ENCODE measurements around the gene PRCD.
A peak's percentile ranks its signal among the peaks of the same experiment; 100 is the strongest.

The PRCD gene, protein sequence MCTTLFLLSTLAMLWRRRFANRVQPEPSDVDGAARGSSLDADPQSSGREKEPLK

DNA sequence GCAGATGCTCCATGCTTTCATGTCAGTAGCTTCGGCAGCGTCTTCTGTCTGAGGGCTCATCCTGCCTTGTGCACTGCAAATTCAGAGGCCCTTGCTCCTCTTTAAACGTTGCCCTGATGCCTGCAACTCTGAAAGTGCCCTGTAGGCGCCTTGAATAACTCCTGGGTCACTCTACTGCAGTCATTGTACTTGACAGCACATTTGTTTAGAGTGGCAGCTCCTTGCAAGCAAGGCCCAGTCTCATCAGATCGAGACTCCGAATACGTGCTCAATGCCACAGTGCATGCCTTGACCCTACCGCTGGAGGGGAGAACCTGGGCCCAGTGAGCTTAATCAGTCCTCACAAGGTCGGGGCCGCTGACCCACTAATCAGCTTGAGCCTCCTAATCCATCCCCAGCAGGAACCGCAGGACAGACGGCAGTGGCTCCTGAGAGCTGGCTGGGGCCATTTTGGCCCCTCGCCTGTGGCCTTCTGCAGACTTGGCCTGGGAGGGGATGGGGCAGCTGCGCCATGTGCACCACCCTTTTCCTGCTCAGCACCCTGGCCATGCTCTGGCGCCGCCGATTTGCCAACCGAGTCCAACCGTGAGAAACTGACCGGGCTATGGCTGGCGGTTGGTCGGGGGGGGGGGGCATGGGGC is at the start of gene PRCD:
Gene PRCD, plus strand, starts transcription at position 414 of the 641 bp plus-strand sequence. Its CDS starts 98 bp downstream, at position 512.
- DNase-seq (ENCODE audit: low read depth): no peak

DNA sequence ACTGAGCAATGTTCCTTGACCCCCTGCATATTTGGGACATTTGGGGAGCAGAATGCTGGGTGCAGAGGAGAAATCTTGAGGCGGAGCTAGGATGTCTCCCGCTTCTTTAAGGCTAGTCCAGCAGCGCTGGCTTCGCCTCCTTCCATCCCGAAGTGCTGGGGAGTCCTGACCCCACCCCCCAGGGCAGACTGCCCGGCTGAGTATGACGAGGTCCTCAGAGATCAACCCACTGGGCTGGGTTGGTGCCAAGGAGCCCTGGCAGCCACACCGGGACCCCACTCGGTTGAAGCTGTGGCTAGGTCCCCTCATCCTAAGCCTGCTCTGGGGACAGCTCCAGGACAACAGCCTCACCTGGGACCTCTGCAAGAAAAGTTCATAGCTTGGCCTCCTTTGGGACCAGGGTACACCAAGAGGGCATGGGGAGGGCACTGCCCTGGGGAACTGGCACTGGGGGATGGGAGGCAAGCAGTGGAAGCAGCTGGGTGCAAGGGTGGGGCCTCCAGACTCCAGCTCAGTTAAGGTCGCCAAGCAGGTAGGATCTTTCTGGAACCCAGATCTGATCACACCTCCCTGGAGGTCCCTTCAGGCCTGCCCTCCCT is 49.6 kb upstream of the PRCD start:
- DNase-seq (ENCODE audit: low read depth): no peak

DNA sequence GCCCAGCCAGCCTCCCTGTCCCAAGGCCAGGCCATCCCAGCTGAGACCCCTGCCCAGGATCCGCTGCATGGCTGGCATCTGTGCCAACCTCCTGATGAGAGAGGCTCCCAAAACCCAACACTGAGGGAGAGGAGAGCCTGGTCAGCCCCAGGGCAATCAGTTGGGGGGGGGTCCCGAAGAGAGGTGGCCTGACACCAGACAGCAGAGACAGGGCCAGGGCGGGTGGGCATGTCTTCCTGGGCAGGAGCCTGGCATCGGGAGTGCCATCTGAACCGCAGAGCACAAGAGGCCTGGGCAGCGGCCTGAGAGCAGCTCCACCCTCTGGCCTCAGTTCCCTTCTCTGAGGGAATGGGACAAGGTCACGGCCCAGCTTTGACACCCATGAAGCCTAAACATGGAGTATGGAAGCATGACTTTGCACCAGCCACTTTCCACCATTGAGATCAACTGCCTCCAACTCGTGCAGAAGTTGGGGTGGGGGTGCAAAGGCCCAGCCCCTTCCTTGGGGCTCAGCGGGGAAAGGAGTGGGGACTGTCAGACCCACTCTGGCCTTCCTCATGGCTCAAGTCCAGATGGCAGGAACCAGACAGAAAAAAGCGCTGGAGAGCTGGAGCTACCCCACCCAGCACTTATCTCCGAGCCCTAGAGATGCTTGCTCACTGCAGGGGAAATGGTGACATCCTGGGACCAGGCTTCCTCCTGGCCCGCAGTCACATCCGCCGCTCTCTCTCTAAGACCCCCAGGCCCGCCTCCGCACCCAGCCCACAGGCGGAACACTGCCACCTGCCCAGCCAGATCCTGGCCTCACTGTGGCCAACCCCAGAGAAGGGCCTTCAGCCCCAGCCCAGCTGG is 48.3 kb upstream of the PRCD start:
- DNase-seq (ENCODE audit: low read depth): no peak

GRCh38 chr17:76492123-76492988 is 47.5 kb upstream of the PRCD start:
- DNase-seq (ENCODE audit: low read depth): no peak

- DNase-seq (ENCODE audit: low read depth): no peak
Measured at GRCh38 chr17:76492989-76493501, 46.8 kb upstream of the PRCD start.

DNA sequence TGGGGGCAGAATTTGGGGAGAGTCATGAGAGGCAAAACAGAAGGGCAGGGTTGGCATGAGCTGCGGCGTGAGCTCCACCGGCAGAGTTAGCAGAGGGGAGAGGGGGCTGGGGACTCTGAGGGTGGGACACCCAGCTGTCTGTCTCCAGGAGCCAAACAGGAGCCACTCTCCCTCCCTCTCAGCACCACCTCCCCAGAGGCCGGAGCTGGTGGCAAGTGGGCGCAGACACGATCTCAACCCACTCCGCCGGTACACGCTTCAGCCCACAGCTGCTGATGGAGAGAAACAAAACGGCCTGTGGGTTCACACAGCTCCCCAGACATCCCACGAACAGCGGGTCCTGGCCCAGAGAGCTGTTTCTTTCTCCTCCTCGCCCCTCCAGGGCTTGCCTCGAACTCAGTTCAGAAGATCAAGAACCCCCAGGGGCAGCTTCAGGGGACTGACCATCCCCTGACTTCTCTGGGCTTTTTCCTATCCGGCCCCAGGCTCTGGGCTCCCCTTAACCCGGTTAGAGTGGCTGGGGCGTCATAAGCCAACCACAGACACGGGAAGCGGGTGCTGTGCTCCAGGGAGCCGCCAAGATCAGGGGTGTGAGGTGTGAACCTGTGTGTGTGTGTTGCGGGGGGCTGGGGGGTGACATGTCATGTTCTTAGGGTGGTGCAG is 46.2 kb upstream of the PRCD start:
- DNase-seq (ENCODE audit: low read depth): no peak

GRCh38 chr17:76495663-76496400 is 44.0 kb upstream of the PRCD start:
- DNase-seq (ENCODE audit: low read depth): no peak

DNA sequence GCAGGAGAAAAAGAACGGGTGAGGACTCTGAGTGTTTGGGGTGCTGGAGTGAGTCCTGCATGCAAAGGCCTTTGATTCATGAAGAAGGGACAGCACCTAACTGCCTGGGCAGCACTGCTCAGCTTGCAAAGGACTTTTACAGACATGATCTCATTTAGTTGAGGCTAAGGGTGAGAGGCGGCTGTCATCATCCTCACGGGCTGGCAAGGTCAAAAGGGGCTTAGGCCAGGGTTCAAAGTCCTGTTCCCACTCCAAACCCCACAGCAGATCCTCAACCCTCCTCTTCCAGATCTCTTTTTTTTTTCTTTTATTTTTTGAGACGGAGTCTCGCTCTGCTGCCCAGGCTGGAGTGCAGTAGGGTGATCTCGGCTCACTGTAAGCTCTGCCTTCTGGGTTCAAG is 43.4 kb upstream of the PRCD start:
- DNase-seq (ENCODE audit: low read depth): no peak

GRCh38 chr17:76497699-76497978 is 42.2 kb upstream of the PRCD start:
- no peak for DNase-seq (ENCODE audit: low read depth)

DNA sequence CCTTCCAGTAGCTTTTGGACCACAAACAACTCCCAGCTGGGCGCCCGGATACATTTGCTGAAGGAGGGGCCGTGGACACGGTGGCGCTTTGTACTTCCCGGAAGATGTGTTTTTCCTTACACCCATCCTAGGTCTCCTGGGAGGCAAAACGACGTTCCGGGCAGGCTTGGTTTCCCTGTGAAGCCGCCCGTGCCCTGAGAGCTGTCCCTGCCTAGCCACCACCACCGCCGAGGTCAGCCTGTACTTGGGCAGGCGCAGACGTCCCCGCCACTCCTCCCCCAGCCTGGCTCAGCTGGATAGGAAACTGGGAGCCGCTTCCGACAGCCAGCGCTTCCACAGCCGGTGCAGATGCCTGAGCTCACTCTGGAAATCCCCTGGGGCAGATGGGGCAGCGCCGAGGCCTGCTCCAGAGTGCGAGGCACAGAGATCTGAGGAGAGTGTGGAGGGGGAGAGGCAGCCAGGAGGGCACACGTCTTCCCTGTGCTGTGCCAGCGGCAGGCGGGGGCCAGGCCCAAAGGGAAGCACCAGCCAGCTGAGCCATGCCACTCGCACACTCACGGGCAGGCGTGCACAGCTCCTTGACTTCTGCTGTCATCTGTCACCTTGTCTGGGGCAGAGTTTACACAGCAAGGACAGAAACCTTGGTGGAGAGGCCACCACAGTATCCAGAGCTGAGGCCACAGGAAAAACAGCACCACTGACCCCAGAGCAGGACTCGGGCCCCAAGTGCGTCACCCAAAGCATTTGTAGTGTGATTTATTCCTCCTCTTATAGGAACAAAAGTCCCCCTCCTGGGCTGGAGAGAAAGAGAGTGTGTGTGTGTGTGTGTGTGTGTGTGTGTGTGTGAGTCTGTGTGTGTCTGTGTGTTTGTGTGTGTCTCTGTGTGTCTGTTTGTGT is 41.6 kb upstream of the PRCD start:
- no peak for DNase-seq (ENCODE audit: low read depth)

DNA sequence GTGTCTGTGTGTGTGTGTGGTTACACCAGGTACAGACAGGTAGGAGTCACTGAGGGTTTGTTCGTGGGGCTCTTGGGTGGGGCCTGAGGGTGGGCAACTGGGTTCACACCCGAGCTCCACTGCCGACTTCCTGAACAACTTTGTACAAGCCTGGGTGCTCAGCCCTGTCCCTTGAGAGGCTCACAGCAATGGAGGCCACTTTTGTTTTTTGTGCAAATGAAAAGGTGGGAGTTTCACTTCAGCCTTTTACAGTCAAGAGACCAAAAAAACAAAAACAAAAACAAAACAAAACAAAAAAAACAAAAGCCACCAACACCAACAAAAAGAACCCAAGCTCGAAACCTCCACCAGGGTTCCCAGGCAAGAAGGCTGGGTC is 41.0 kb upstream of the PRCD start:
- no peak for DNase-seq (ENCODE audit: low read depth)

DNA sequence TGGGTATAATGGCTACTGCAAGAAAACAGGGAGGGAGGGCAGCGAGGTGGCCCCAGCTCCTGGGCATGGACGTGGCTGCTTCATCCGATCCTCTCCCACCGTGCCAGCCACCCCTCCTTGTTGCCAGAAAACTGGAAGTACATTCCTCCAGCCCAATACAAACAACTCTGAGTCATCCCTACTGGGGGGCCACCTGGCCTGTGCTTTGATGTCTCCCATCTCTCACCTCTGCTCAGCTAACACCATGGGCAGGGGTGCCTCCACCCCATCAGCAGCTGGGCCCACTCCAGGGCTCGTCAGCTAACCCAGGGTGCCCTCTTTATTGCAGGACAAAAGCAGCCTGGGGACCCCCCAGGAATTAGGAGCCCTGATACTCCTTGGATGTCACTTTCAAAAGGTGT is 40.6 kb upstream of the PRCD start:
- DNase-seq (ENCODE audit: low read depth): no peak

GRCh38 chr17:76500074-76500746 is 39.6 kb upstream of the PRCD start:
- DNase-seq (ENCODE audit: low read depth): no peak

GRCh38 chr17:76500747-76501017 is 39.2 kb upstream of the PRCD start:
- DNase-seq (ENCODE audit: low read depth): no peak

DNA sequence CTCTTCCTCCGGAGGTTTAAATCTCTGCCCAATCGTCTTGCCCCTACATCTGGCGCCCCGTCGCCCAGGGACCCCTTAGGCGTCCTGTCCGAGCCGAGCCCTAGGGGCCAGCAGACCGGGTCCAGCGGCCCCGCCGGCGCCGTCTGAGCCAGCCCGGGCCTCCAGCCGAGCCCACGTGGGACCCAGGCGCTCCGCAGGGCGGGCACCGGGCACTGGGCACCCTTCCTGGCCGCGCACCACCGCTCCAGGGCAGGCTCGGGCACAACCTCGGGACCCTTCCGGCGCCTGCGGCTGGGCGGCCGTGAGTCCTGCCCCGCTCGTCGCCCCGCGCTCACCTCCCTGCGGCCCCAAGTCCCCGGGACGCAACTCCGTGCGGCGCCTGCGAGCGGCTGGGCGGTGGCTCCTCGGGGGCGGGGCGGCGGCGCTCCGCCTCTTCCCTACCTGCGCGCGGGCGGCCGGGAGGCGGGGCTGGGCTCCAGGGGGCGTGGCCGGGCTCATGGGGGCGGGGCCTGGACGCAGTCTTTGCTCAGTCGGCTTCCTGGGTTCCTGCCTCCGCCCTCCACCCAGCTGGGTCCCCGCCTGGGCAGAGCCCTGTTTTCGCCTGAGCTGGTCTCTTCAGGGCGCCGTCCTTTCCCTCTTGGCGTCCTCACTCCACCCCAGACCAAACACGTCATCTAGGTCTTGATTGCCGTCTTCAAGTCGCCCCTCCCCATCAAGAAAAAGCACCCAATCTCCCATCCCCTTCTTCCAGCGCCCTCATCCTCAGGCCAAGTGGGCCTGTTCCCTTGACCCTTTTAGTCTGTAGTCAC is 38.6 kb upstream of the PRCD start, which contains the start of gene RHBDF2:
Gene RHBDF2, minus strand, starts transcription at position 406 of the 809 bp plus-strand sequence. CDS start 19,899 bp downstream, outside the sequence.
- DNase-seq (ENCODE audit: low read depth): peak; percentile 96

GRCh38 chr17:76501827-76502307 is 38.0 kb upstream of the PRCD start:
- no peak for DNase-seq (ENCODE audit: low read depth)

GRCh38 chr17:76502341-76503211 is 37.3 kb upstream of the PRCD start:
- no peak for DNase-seq (ENCODE audit: low read depth)

Data from activated T-cell treated with anti-CD3 and anti-CD28 coated beads for 24 hours (primary cell).